K562 (cell line): ENCODE measurements around the gene SPTBN4. TPM values are rescaled to one million over a fixed set of nuclear protein-coding genes. Genes with fewer than 3 reads are reported as not detected.

ENCODE experiments used
- ELF4 ChIP-seq: fragments of 450-650 bp; formaldehyde crosslinking; IDR thresholded peaks from 2 replicates; pipeline ENCODE4 v1.4.0; 2022; ENCODE audit warnings: missing genetic modification characterization
- ELK1 ChIP-seq: sonication (generic); formaldehyde crosslinking; IDR thresholded peaks from 2 replicates; pipeline ENCODE4 v1.8.1; 2022; ENCODE audit warnings: missing genetic modification reagents
- EP300 ChIP-seq: IDR thresholded peaks from 2 replicates; pipeline ENCODE4 v1.6.1; 2012; ENCODE audit warnings: low read length, improper control_type of control experiment
- EP400 ChIP-seq: fragments of 450-650 bp; IDR thresholded peaks from 2 replicates; pipeline ENCODE4 v1.6.1; 2017; ENCODE audit warnings: antibody characterized with exemption, mild to moderate bottlenecking, moderate library complexity
- HMGXB4 ChIP-seq: sonication (generic); formaldehyde crosslinking; IDR thresholded peaks from 2 replicates; pipeline ENCODE4 v1.8.1; 2023; ENCODE audit warnings: mild to moderate bottlenecking, missing genetic modification reagents
- KHSRP ChIP-seq: fragments of 450-650 bp; IDR thresholded peaks from 2 replicates; pipeline ENCODE4 v1.6.1; 2017
- KLF16 ChIP-seq: IDR thresholded peaks from 2 replicates; pipeline ENCODE4 v1.6.1; 2016; ENCODE audit warnings: antibody characterized with exemption
- MECOM ChIP-seq: fragments of 250-450 bp; sonication (Bioruptor Pico); IDR thresholded peaks from 2 replicates; pipeline ENCODE4 v1.8.0; 2022; ENCODE audit warnings: inconsistent platforms
- MEF2D ChIP-seq: conservative IDR thresholded peaks from 2 replicates; pipeline ENCODE4 v1.6.1; 2016; ENCODE audit warnings: low read depth, missing genetic modification characterization, missing compliant biosample characterization
- NR2C1 ChIP-seq, 2 experiments: fragments of 450-650 bp; IDR thresholded peaks; 2 replicates each; pipeline ENCODE4 v1.6.1; 2017; ENCODE audit warnings: mild to moderate bottlenecking in 2 of 2, antibody characterized with exemption in 1 of 2, inconsistent platforms in 1 of 2, missing compliant biosample characterization in 1 of 2, missing genetic modification characterization in 1 of 2
- NRF1 ChIP-seq, 2 experiments: fragments of 450-650 bp; IDR thresholded peaks in 1 of 2; conservative IDR thresholded peaks in 1 of 2; 2 replicates each; pipeline ENCODE4 v1.6.1; 2014; ENCODE audit warnings: mild to moderate bottlenecking in 2 of 2
- RB1 ChIP-seq: fragments of 450-650 bp; IDR thresholded peaks from 2 replicates; pipeline ENCODE4 v1.6.1; 2017; ENCODE audit warnings: low read depth, mild to moderate bottlenecking
- TFAP4 ChIP-seq: sonication (generic); formaldehyde crosslinking; IDR thresholded peaks from 2 replicates; pipeline ENCODE4 v1.8.0; 2022; ENCODE audit warnings: missing genetic modification reagents, mild to moderate bottlenecking, moderate library complexity, borderline replicate concordance
- U2AF2 ChIP-seq: fragments of 200-400 bp; formaldehyde crosslinking; optimal IDR thresholded peaks from 2 replicates; pipeline ENCODE3; 2017; ENCODE audit warnings: low read depth, mild to moderate bottlenecking, low read length
- ZBTB9 ChIP-seq: fragments of 450-650 bp; formaldehyde crosslinking; IDR thresholded peaks from 2 replicates; pipeline ENCODE4 v1.4.0; 2020; ENCODE audit warnings: mild to moderate bottlenecking, moderate library complexity
- ZKSCAN1 ChIP-seq: fragments of 150-350 bp; IDR thresholded peaks from 2 replicates; pipeline ENCODE4 v1.6.1; 2016; ENCODE audit warnings: low read depth, low read length
- ZNF143 ChIP-seq: sonication (generic); formaldehyde crosslinking; IDR thresholded peaks from 2 replicates; pipeline ENCODE4 v1.9.0; 2022; ENCODE audit warnings: mild to moderate bottlenecking, missing genetic modification reagents
- ZNF311 ChIP-seq: fragments of 250-450 bp; sonication (Bioruptor Pico); IDR thresholded peaks from 2 replicates; pipeline ENCODE4 v1.4.0; 2020; ENCODE audit warnings: mild to moderate bottlenecking, moderate library complexity
- ZNF518B ChIP-seq: fragments of 250-450 bp; sonication (Bioruptor Pico); IDR thresholded peaks from 2 replicates; pipeline ENCODE4 v1.5.0; 2021; ENCODE audit warnings: mild to moderate bottlenecking, moderate library complexity
- ZNF695 ChIP-seq: fragments of 450-650 bp; formaldehyde crosslinking; IDR thresholded peaks from 2 replicates; pipeline ENCODE4 v1.4.0; 2020; ENCODE audit warnings: mild to moderate bottlenecking, moderate library complexity
- polyA plus RNA-seq, 8 experiments: library from polyadenylated mRNA; depleted of rRNA in 4 of 8; stranded (reverse) in 5 of 8; unstranded in 3 of 8; fragments of >200 nt; fragmentation: Nextera tagmentation in 2 of 8; fragmentation: Illumina TruSeq in 1 of 8; extraction: Ambion mirVana in 2 of 8; extraction: Trizol in 1 of 8; gene quantifications; 2 replicates each; pipeline versions ENCODE4 v1.2.1 to v1.2.3, GENCODE V29; 2011 to 2014; ENCODE audit warnings: inconsistent platforms in 1 of 8, missing spikeins in 1 of 8
- total RNA-seq, 7 experiments: library from RNA; depleted of rRNA in 6 of 7; stranded (reverse); fragments of >200 nt in 6 of 7; fragmentation: Illumina TruSeq in 2 of 7; extraction: Trizol in 2 of 7; gene quantifications; 2 replicates each; pipeline versions ENCODE4 v1.2.1 to v1.2.3, GENCODE V29; 2011 to 2021; ENCODE audit warnings: low replicate concordance in 1 of 7

SPTBN4 gene
- total and polyA plus RNA-seq, 9 of the 15 experiments (the other 6 are each of a cell fraction or from before 2014, with no cell fraction given), result 0.01 to 1.5 (median 0.86) TPM

- TF ChIP-seq TFAP4 (CRISPR knock-in tag) (peak; percentile 50; the same call in 1 of the 2 replicates), ZNF311 (CRISPR knock-in tag) (no peak), ZNF695 (CRISPR knock-in tag) (no peak), EP400 (no peak), ZNF518B (no peak), EP300 (no peak), ELK1 (CRISPR knock-in tag) (no peak), RB1 (0 out of 2 replicates have a peak, but pooled peaks have one; percentile 14), MECOM (CRISPR knock-in tag) (no peak), ZBTB9 (0 out of 2 replicates have a peak, but pooled peaks have one; percentile 58), HMGXB4 (CRISPR knock-in tag) (no peak), ZKSCAN1 (no peak), ZNF143 (CRISPR knock-in tag) (no peak), MEF2D (tag) (no peak), KLF16 (0 out of 2 replicates have a peak, but pooled peaks have one; percentile 9), NR2C1 (IDR thresholded peaks at IDR 0.05) (no peak), NR2C1 (tag; IDR thresholded peaks at IDR 0.05) (no peak), NRF1 (conservative IDR thresholded peaks at IDR 0.05 in 1 of 2, IDR thresholded peaks at IDR 0.05 in 1 of 2) (peak; percentile 34 to 48; a peak in 3 of 4 replicates), ELF4 (CRISPR knock-in tag) (peak; percentile 56; the same call in 1 of the 2 replicates), KHSRP (no peak), U2AF2 (no peak)
These were observed 143.0 kb downstream of the SPTBN4 start (continued) for GRCh38 chr19:40609561-40610395.
